ENCODE results near the gene DYNC1H1.

DNA sequence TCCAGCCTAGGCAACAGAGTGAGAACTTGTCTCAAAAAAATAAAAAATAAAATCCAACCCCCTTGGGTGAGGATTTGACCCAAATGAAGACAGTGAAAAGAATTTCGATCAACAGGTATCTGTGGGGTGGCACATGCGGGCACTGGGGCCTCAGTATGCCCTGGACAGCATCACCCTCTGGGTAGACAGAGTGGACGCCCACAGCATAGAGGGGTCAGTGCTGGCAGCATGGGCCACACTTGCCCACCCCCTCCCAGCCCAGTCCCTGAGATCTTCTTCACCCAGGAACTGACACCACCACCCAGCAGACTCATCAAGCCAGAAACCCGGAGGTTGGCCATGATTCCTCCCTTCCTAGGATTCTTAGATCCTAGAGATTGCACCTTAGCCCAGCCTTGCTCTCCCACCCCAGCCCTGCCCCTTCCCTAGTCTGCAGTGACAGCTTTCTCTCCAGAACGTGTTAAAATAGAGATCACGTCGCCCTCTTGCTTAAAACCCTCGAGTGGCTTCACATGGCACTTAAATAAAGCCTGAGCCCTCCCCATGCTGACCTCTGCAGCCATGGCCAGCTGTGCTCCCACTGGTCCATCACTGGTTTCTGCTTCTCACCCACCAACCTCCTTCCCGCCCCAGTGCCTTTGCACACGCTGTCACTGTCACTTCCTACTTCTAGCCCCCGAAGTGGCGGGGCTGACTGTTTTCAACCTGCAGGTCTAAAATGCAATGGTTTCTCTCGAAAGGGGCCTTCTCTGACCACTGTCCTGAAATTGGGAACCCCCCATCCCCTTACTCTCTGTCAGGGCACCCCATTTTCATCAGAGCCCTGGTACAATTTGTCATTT, 26.2 kb upstream of the DYNC1H1 start:
- no peak for TF ChIP-seq CTCF (IDR thresholded peaks at IDR 0.05)
- no peak for TF ChIP-seq POLR2A (IDR thresholded peaks at IDR 0.05)
